HEK293T (cell line): ENCODE results near the gene KCNJ5.

Experiments
- ELF4 ChIP-seq: fragments of 450-650 bp; IDR thresholded peaks from 2 replicates; pipeline ENCODE4 v1.6.1; 2017; ENCODE audit warnings: antibody characterized with exemption
- FOXK2 ChIP-seq: fragments of 450-650 bp; IDR thresholded peaks from 2 replicates; pipeline ENCODE4 v1.6.1; 2016; ENCODE audit warnings: mild to moderate bottlenecking
- FOXM1 ChIP-seq: fragments of 450-650 bp; IDR thresholded peaks from 2 replicates; pipeline ENCODE4 v1.6.1; 2017; ENCODE audit warnings: mild to moderate bottlenecking, borderline replicate concordance
- TARDBP ChIP-seq: fragments of 450-650 bp; IDR thresholded peaks from 2 replicates; pipeline ENCODE4 v1.6.1; 2016

DNA sequence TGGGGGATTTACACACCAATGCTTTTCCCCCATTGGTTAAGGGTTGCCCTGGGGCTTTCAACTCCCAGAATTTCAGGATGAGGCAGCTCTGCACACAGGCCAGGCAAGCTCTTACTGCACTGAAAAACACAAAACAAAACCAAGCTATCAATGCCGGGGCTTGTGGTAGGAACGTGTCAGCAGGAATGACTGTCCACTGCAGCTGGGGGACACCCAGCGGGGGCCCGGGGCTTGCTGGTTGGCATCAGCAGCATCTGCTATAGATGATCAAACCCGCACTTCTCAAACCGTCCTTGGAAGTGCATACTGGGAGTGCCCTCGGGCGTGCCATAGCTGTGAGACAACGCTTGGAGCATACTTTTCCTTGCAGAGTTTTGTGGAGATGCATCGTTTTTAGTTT lies 43.8 kb downstream of the KCNJ5 start:
- TF ChIP-seq TARDBP (no peak), ELF4 (no peak), FOXM1 (no peak), FOXK2 (no peak)
